ENCODE results near the gene FBXL19. TPM values are rescaled to one million over a fixed set of nuclear protein-coding genes. Genes with fewer than 3 reads are reported as not detected.
A peak's percentile ranks its signal among the peaks of the same experiment; 100 is the strongest.

Gene FBXL19
- total RNA-seq, 1 donor from 2014 or later = 24.3 TPM

DNA sequence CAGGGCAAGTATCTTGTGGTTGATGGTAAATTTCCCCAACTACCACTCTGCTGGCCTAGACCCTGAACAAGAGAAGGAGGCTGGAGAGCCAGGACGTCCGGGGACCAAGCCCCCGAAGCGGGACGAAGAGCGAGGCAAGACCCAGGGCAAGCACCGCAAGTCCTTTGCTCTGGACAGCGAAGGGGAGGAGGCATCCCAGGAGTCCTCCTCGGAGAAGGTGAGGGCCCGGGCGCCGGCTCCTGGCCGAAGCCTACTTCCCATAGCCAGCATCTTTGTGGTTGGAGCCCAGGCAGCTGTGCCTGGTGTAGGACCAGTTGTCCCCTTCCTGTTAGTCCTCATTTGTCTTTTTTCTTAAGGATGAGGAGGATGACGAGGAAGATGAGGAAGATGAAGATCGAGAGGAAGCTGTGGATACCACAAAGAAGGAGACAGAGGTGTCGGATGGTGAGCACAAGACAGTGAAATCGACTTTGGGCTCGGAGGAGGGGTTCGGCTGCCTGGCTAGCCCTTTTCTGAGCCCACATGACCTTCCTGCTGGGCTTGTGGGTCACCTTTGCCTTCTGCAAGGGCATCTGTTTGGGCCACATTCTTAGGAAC, 46.0 kb downstream of the FBXL19 start:
- H3K27me3 Mint-ChIP-seq (ENCODE audit: unreplicated experiment) = no peaks in the 10 kb centered on the region
- DNase-seq (ENCODE audit: extremely low spot score, unreplicated experiment) = no peak
- no peak overlapping the region for H3K4me3 Mint-ChIP-seq (ENCODE audit: unreplicated experiment)
- H3K36me3 Mint-ChIP-seq (ENCODE audit: unreplicated experiment) = peaks cover 57% of the 10 kb centered on the region
- no peaks in the 10 kb centered on the region for H3K9me3 Mint-ChIP-seq (ENCODE audit: unreplicated experiment)
- TF ChIP-seq, protein P1, sequence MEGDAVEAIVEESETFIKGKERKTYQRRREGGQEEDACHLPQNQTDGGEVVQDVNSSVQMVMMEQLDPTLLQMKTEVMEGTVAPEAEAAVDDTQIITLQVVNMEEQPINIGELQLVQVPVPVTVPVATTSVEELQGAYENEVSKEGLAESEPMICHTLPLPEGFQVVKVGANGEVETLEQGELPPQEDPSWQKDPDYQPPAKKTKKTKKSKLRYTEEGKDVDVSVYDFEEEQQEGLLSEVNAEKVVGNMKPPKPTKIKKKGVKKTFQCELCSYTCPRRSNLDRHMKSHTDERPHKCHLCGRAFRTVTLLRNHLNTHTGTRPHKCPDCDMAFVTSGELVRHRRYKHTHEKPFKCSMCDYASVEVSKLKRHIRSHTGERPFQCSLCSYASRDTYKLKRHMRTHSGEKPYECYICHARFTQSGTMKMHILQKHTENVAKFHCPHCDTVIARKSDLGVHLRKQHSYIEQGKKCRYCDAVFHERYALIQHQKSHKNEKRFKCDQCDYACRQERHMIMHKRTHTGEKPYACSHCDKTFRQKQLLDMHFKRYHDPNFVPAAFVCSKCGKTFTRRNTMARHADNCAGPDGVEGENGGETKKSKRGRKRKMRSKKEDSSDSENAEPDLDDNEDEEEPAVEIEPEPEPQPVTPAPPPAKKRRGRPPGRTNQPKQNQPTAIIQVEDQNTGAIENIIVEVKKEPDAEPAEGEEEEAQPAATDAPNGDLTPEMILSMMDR (IDR thresholded peaks at IDR 0.05) = no peak
- no peak overlapping the region for H3K27ac Mint-ChIP-seq (ENCODE audit: unreplicated experiment)
- peaks cover 4% of the 10 kb centered on the region for H3K4me1 Mint-ChIP-seq (ENCODE audit: unreplicated experiment)

DNA sequence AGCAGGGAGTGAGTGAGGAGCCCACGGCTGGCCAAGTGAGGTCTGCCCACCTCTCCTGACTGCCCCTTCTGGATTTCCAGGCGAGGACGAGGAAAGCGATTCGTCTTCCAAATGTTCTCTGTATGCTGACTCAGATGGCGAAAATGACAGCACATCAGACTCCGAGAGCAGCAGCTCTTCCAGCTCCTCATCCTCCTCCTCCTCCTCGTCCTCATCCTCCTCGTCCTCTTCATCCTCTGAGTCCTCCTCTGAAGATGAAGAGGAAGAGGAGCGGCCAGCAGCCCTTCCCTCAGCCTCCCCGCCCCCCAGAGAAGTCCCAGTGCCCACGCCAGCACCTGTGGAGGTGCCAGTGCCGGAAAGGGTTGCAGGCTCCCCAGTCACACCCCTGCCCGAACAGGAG, 47.9 kb downstream of the FBXL19 start:
- Mint-ChIP-seq H3K4me1 (ENCODE audit: unreplicated experiment) (peaks cover 4% of the 10 kb centered on the region), H3K36me3 (ENCODE audit: unreplicated experiment) (peaks cover 55% of the 10 kb centered on the region), H3K27ac (ENCODE audit: unreplicated experiment) (no peak overlapping the region), H3K27me3 (ENCODE audit: unreplicated experiment) (no peaks in the 10 kb centered on the region), H3K4me3 (ENCODE audit: unreplicated experiment) (no peak overlapping the region), H3K9me3 (ENCODE audit: unreplicated experiment) (no peaks in the 10 kb centered on the region)
- TF ChIP-seq, protein P1 (IDR thresholded peaks at IDR 0.05) = no peak
- no peak for DNase-seq (ENCODE audit: extremely low spot score, unreplicated experiment)

DNA sequence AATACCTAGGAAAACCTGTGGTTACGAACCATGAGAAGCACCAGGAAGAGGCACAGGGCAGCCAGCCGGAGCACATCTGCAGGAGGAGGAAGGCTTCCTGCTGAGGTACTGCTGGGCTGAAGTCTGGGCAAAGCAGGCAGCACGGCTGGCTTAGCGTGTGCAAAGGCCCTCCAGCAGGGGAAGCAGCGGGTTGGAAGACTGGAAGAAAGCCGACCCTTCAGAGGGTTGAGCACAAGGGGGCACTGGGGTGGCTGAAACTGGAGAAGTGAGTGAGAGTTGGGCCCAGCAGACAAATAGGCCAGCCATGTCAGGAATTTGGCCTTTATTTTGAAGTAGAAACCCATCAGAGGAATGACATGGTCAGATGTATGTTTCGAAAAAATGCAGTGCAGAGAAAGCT, 49.5 kb downstream of the FBXL19 start:
- H3K27ac Mint-ChIP-seq (ENCODE audit: unreplicated experiment) = no peak overlapping the region
- peaks cover 52% of the 10 kb centered on the region for H3K36me3 Mint-ChIP-seq (ENCODE audit: unreplicated experiment)
- TF ChIP-seq, protein P1 (IDR thresholded peaks at IDR 0.05) = peak; percentile 21
- no peaks in the 10 kb centered on the region for H3K9me3 Mint-ChIP-seq (ENCODE audit: unreplicated experiment)
- DNase-seq (ENCODE audit: extremely low spot score, unreplicated experiment) = no peak
- H3K27me3 Mint-ChIP-seq (ENCODE audit: unreplicated experiment) = no peaks in the 10 kb centered on the region
- H3K4me3 Mint-ChIP-seq (ENCODE audit: unreplicated experiment) = no peak overlapping the region
- H3K4me1 Mint-ChIP-seq (ENCODE audit: unreplicated experiment) = peaks cover 4% of the 10 kb centered on the region

DNA sequence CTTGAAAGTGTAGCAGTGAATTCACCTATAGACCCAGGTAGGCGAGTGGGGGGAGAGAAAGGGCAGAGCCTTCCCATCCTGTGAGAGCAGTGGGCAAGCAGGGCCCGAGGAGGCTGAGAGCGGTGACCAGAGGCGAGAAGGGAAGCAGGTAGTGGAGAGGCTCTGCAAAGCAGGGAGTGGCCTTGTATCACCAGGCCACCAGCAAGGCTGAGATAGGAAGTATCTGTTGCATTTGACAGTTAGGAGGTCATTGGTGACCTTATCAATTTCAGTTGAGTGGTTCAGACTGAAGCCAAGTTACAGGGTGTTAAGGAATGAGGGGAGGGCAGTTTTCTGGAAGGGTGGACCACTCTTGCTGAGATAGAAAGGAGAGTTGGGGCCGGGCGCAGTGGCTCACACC, 51.0 kb downstream of the FBXL19 start:
- H3K27ac Mint-ChIP-seq (ENCODE audit: unreplicated experiment) = no peak overlapping the region
- no peak for DNase-seq (ENCODE audit: extremely low spot score, unreplicated experiment)
- no peaks in the 10 kb centered on the region for H3K27me3 Mint-ChIP-seq (ENCODE audit: unreplicated experiment)
- no peaks in the 10 kb centered on the region for H3K9me3 Mint-ChIP-seq (ENCODE audit: unreplicated experiment)
- peaks cover 4% of the 10 kb centered on the region for H3K4me1 Mint-ChIP-seq (ENCODE audit: unreplicated experiment)
- H3K4me3 Mint-ChIP-seq (ENCODE audit: unreplicated experiment) = no peak overlapping the region
- H3K36me3 Mint-ChIP-seq (ENCODE audit: unreplicated experiment) = peaks cover 52% of the 10 kb centered on the region
- TF ChIP-seq, protein P1 (IDR thresholded peaks at IDR 0.05) = no peak

DNA sequence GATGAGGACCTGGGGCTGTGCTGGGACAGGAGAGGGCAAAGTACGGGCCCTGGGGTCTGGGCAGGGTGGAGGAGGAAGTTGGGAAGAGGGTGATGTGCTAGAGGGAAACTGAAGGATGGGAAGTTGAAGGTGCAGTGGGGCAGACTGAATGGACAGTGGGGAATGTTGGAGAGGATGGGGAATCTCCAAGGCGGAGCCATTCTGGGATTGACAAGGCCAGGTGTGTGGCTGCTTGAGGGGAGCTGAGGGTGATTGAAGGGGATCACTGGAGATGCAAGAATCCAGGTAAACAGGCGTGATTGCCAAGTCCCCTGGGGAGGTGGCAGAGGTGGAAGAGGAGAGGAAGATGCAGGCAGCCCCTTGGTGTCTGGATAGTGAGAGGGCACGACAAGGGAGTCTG, 53.1 kb downstream of the FBXL19 start:
- no peak for DNase-seq (ENCODE audit: extremely low spot score, unreplicated experiment)
- no peaks in the 10 kb centered on the region for H3K27me3 Mint-ChIP-seq (ENCODE audit: unreplicated experiment)
- TF ChIP-seq, protein P1 (IDR thresholded peaks at IDR 0.05) = no peak
- H3K9me3 Mint-ChIP-seq (ENCODE audit: unreplicated experiment) = no peaks in the 10 kb centered on the region
- peaks cover 4% of the 10 kb centered on the region for H3K4me1 Mint-ChIP-seq (ENCODE audit: unreplicated experiment)
- peaks cover 43% of the 10 kb centered on the region for H3K36me3 Mint-ChIP-seq (ENCODE audit: unreplicated experiment)
- no peak overlapping the region for H3K4me3 Mint-ChIP-seq (ENCODE audit: unreplicated experiment)
- H3K27ac Mint-ChIP-seq (ENCODE audit: unreplicated experiment) = no peak overlapping the region

Data from osteocyte (in vitro differentiated cells).